Kasumi-1 (cell line): ENCODE results near the gene ATP13A3.

Experiments
- DNase-seq, 2 experiments: peaks; one replicate each; lab custom pipeline; 2025; lab: John Stamatoyannopoulos, UW

The ATP13A3 gene

GRCh38 chr3:194439881-194440550, 46.8 kb downstream of the ATP13A3 start:
- no peak for DNase-seq

DNA sequence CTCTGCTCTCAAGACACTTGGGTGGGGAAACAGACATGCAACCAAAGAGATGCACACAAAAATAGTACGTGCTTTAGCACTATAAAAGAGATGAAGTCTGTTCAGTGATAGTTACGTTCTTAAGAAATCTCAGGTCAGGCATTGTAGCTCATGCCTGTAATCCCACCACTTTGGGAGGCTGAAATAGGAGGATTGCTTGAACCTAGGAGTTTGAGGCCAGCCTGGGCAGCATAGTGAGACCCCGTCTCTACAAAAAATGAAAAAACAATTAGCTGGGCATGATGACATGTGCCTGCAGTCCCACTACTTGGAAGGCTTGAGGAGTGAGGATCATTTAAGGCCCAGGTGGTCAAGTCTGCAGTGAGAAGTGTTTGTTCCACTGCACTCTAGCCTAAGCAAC, 52.3 kb downstream of the ATP13A3 start:
- no peak for DNase-seq

DNA sequence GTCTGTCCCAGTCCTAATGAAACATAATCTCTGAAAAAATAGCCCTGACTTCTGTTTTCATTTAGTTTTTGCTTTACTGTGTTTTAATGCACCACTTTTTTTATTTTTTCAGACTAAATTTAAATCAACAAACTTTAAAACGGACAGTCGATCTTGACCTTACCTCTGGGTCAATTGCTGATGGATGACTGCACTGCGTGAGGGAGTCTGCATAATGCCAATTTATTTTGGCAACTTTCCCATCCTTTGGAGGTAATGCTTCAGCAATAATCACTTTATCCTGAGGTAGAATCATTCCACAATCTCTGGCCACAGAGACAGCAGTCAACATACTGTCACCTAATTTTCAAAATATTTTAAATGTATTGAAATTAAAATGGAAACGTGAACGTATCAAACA, 55.2 kb downstream of the ATP13A3 start:
- no peak for DNase-seq

DNA sequence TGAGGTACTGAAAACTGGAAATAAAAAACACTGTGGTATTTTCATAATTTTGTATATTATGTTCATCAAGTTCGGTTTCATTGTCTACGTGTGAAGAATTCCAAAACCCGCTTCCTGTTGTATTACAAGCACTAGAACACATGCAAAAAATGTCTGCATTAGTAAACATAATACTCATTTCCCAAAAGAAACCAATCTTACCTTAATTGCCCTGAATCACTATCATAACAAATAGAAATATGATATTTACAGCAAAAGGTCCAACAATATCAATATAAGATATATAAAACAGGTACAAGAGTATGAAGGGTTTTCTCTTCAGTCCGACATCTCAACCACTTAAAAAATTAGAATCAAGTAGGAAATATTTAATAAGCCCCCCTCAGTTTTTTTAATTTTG, 61.4 kb downstream of the ATP13A3 start:
- DNase-seq = no peak

GRCh38 chr3:194424953-194425352, 61.8 kb downstream of the ATP13A3 start:
- no peak for DNase-seq

DNA sequence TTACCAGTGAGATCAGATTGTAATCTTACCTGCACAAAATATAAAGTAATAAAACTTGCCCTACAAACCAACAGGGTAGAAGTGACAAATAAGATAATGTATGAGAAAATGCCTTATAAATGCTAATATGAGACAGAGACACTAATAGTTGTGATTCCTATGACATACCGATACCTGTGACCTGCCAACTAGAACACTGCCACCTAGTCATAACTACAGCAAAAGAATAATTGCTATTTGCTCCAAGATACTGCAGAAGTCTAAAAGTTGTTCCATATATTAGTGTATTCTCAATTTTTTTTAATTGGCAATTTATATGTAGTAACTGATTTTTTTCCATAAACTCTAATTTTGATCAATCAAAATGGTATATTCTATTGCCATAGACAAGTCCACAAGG, 62.4 kb downstream of the ATP13A3 start:
- no peak for DNase-seq

DNA sequence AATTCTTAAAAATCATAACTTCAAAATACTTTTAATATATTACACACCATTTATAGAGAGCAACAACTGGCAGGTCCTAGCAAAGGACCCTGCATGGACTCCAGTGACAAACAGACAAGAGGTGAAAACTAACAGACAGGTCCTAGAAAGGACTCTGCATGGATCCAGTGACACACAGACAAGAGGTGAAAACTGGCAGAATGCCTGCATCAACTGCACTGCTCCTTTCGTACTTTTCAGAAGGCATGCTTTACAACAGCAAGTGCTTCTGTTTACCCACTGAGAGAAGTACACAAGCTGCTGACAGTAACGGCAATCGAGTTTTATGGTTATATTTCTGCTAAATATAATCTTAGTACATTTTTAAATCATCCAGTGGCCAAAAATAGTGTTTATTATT, 63.5 kb downstream of the ATP13A3 start:
- no peak for DNase-seq

DNA sequence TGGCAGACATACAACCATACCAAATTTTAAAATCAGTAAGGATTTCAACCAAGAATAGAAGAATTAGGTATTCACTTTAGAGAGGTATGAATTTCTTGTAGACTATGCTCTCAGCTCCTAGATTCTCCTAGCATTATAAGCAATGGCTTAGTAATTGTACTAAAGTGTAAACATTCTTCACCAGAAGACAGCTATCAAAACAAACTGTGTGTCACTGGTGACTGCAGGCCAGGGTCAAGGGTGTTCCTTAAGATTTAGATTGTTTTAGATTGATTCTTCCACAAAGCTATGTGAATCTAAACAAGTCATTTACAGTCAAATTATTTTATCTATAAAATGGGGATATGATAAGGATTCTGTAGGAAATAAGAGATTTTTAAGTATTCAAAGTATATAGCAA, 64.6 kb downstream of the ATP13A3 start:
- DNase-seq = no peak

GRCh38 chr3:194418671-194419070, 68.1 kb downstream of the ATP13A3 start:
- DNase-seq = no peak

DNA sequence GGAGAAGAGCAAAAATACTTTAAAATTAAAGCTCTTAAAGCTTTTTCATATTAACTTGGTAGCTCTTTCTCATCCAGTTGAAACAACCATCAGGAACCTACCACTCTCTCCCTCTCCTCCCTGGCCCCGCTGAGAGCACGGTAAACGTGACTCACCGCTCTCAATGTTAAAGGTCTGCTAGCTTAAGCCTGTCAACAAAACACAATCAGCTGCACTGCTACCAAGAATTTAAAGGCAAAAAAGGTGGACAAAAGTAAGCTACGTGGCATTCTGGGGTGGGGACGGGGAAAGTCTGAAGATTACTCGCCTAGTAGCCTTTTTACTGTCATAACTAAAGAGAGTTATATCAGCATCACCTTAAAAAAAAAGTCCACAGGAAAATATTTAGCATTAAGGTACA, 79.4 kb downstream of the ATP13A3 start:
- no peak for DNase-seq

DNA sequence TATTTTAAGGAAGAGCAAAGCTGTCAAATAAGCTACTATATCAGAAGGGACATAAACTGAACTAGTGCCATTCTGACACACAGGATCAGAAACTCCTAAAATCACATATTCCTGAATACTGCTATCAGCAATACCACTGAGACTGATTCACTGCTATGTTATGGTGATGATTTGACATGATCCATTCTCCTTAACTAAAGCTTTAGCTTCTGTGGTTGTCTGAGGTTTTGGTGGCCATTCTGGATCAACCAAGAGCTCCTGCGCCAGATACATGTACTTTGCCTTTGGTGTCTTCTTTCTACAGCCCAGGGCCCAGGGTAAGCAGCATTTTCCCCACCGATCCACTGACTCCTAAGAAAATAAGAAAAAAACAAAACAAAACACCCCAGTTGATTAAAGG, 81.0 kb downstream of the ATP13A3 start:
- no peak for DNase-seq

DNA sequence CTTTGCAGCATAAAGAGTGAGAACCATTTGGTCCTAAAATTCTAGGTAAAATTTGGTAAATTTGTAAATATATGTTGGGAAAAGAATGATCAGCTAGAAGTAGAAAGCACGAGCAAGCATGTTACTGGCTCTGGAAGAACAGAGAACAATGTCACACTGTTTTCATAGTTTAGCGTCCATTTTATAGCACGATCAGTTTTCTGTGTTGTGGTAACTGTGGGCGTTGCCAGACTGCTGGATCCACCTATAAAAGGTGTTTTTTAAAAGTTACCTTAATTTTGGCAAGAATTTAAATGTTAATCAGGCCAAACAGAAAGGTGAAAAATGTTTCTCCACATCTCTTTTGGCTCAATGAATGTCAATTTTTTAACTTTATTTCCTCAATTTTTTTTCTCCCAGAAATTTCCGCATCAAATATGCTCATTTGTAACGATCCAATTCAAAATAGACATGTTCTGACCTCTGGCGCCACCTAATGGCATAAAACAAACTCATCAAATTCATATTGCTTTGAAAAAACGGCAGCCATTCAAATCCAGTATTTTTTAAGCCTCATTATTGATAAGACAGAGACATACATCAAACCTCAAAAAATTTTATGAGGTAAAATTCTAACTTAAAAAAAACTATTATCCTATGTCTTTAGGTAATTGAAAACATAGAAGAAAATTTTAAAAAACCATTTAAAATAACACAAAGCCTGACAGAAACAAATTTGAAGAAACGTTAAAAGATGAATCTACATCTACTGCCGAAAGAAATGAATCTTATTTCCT, 82.2 kb downstream of the ATP13A3 start:
- DNase-seq = peak; percentile 50 to 53

GRCh38 chr3:194401868-194402329, 84.9 kb downstream of the ATP13A3 start:
- no peak for DNase-seq

- DNase-seq = no peak
Measured at GRCh38 chr3:194401346-194401745, 85.5 kb downstream of the ATP13A3 start.

- no peak for DNase-seq
Measured at GRCh38 chr3:194399874-194400411, 86.9 kb downstream of the ATP13A3 start.

- no peak for DNase-seq
Measured at GRCh38 chr3:194399166-194399565, 87.6 kb downstream of the ATP13A3 start, which contains the start of gene GP5. GP5 (minus strand) TSS chr3:194399266; CDS start chr3:194398282, 984 bp downstream.

- DNase-seq = no peak
Measured at GRCh38 chr3:194397757-194398312, 89.0 kb downstream of the ATP13A3 start.

DNA sequence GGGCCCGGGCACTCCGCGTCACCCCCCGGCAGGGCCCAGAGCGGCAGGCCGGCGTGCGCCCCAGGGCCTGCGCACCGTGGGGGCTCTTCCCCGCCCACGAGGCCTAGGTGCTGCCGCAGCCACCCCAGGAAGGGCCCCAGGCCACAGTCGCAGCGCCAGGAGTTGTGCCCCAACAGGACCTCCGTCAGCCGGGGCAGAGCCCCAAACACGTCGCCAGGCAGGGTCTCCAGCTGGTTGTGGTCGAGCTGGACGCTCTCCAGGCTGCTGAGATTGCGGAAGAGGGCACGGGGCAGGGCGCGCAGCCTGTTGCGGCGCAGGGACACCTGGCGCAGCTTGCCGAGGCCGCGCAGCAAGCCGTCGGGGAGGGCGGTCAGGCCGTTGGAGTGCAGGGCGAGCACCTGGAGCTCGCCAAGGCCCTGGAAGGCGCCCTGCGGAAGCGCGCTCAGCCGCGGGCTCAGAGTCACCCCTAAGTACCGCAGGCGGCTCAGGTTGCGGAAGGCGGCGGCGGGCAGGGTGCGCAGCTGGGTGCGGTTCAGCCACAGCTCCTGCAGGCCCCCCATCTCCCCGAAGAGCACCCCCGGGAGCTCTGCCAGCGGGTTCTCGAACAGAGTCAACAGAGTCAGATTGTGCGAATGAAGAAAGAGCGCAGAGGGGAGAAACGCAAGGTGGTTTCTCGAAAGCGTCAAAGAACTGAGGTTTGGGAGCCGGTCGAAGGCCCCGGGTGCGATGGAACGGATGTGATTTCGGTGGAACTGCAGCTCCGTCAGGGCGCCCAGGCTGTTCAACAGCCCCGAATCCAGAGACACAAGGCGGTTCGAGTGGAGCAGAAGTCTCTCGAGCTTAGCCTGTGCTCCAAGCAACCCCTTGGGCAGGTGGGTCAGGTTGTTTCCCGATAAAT, 89.7 kb downstream of the ATP13A3 start:
- no peak for DNase-seq

DNA sequence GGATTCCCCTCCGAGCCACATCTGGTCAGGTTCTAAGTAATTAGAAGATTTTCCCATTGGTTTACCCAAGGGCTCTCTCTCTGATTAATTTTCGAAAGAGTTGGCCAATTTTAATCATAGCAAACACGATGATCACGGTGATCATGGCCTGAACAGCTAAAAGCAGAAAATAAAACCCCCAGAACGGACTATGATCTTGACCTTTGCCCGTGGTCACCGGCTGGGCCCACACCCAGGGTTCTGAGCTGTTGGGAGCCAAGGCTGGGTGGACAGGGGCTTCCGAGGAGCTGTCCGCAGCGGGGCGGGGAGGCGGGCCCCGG, 90.3 kb downstream of the ATP13A3 start:
- DNase-seq = no peak

GRCh38 chr3:194395778-194396538, 90.8 kb downstream of the ATP13A3 start:
- peak; percentile 49 to 51 for DNase-seq

- DNase-seq = no peak
Measured at GRCh38 chr3:194395212-194395611, 91.6 kb downstream of the ATP13A3 start.
